Choroid plexus epithelial cell (primary cell): ENCODE results near the gene MLH1.

Experiments used
- DNase-seq: peaks from one replicate; pipeline ENCODE4 v3.0.0-alpha.2; 2010; ENCODE audit warnings: low read depth
- H3K4me3 ChIP-seq: 2 replicates; pipeline ENCODE4 v1.5.1; 2011; ENCODE audit warnings: low read depth, mild to moderate bottlenecking, control low read depth, low read length, moderate library complexity
- TF ChIP-seq, protein P1 (sequence below): conservative IDR thresholded peaks from 2 replicates; pipeline ENCODE4 v1.5.1; 2011; ENCODE audit warnings: low read depth, mild to moderate bottlenecking, control low read depth, inconsistent platforms, low read length, moderate library complexity

The MLH1 gene

DNA sequence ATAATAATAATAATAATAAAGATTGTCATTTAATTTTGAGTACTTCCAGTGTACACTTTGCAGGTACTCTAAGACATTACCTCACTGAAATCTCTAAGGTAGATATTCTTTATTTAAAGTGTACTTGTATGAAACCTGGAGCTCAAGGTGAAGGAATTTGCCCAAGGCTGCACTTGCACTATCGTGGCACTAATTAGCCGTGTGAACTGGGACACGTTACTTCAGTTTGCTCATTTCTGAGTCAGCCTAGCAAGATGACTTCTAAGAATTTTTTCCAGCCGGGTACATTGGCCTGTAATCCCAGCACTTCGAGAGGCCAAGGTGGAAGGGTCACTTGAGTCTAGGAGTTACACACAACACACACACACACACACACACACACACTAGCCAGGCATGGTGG is 33.5 kb downstream of the MLH1 start:
- DNase-seq, result no peak
- H3K4me3 ChIP-seq, result no peak overlapping the region
- TF ChIP-seq, protein P1, sequence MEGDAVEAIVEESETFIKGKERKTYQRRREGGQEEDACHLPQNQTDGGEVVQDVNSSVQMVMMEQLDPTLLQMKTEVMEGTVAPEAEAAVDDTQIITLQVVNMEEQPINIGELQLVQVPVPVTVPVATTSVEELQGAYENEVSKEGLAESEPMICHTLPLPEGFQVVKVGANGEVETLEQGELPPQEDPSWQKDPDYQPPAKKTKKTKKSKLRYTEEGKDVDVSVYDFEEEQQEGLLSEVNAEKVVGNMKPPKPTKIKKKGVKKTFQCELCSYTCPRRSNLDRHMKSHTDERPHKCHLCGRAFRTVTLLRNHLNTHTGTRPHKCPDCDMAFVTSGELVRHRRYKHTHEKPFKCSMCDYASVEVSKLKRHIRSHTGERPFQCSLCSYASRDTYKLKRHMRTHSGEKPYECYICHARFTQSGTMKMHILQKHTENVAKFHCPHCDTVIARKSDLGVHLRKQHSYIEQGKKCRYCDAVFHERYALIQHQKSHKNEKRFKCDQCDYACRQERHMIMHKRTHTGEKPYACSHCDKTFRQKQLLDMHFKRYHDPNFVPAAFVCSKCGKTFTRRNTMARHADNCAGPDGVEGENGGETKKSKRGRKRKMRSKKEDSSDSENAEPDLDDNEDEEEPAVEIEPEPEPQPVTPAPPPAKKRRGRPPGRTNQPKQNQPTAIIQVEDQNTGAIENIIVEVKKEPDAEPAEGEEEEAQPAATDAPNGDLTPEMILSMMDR, result no peak

DNA sequence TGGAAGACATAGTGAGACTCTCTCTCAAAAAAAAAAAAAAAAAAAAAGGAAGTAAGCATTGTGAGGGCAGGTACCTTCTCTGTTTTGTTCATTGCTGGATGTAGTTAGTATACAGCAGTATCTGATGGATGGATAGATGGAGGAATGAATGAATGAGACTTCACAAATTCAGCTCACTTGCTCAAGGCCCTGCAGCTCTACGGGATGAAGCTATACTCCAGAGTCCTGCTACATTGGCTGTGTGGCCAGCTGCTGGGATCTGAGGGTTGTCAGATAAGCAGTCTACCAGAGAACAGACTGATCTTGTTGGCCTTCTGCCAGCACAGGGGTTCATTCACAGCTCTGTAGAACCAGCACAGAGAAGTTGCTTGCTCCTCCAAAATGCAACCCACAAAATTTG is 35.0 kb downstream of the MLH1 start:
- TF ChIP-seq, protein P1, result no peak
- peak; percentile 58 for DNase-seq
- no peak overlapping the region for H3K4me3 ChIP-seq

- peak; percentile 22 for DNase-seq
- TF ChIP-seq, protein P1, result no peak
- no peak overlapping the region for H3K4me3 ChIP-seq
These were observed 35.8 kb downstream of the MLH1 start for GRCh38 chr3:37029111-37029510.

- TF ChIP-seq, protein P1, result no peak
- no peak overlapping the region for H3K4me3 ChIP-seq
- no peak for DNase-seq
These were observed 36.3 kb downstream of the MLH1 start for GRCh38 chr3:37029516-37030163.

DNA sequence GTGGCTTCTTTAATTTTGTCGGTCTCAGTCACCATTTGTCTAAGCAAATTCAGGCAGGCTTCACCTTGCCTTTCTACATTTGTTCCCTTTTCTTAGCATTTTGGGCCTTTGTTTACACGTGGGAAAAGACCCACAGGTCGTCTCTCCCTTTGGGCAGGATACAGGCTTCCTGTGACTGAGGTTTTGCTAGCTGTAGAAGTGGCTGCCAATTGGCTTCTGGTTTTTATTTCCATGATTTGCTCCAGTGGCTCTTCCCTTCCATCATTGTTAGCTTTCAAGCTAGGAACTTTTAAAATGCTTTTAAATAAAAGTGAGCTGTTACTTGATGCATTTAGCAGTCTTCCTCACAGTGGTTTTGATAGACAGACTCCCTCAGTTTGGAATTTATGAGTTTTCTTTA is 37.3 kb downstream of the MLH1 start:
- TF ChIP-seq, protein P1, result no peak
- no peak overlapping the region for H3K4me3 ChIP-seq
- DNase-seq, result no peak

GRCh38 chr3:37031096-37031682 is 37.9 kb downstream of the MLH1 start:
- peak; percentile 55 for DNase-seq
- H3K4me3 ChIP-seq, result no peak overlapping the region
- TF ChIP-seq, protein P1, result no peak

GRCh38 chr3:37032961-37033360 is 39.6 kb downstream of the MLH1 start:
- TF ChIP-seq, protein P1, result no peak
- H3K4me3 ChIP-seq, result no peak overlapping the region

More at GRCh38 chr3:37032961-37033360, 39.6 kb downstream of the MLH1 start:
- DNase-seq, result no peak
